Measurements from ENCODE around the gene POM121L12.

The POM121L12 gene

GRCh38 chr7:53035499-53036412 is at the start of gene POM121L12:
Gene POM121L12, plus strand, starts transcription at chr7:53035633. Its CDS starts 39 bp downstream, at chr7:53035672.
- DNase-seq: no peak

- DNase-seq: no peak
Observed at GRCh38 chr7:52992001-52992400, 43.4 kb upstream of the POM121L12 start.

- no peak for DNase-seq
Observed at GRCh38 chr7:52992479-52993162, 42.8 kb upstream of the POM121L12 start.

- no peak for DNase-seq
Observed at GRCh38 chr7:52995676-52996075, 39.8 kb upstream of the POM121L12 start.

GRCh38 chr7:53001221-53001620 is 34.2 kb upstream of the POM121L12 start:
- DNase-seq: no peak

- no peak for DNase-seq
Observed at GRCh38 chr7:53002389-53002788, 33.0 kb upstream of the POM121L12 start.

GRCh38 chr7:53003653-53004445 is 31.6 kb upstream of the POM121L12 start:
- no peak for DNase-seq

GRCh38 chr7:53013925-53014324 is 21.5 kb upstream of the POM121L12 start:
- DNase-seq: no peak

GRCh38 chr7:53015463-53015862 is 20.0 kb upstream of the POM121L12 start:
- no peak for DNase-seq

GRCh38 chr7:53022893-53023292 is 12.5 kb upstream of the POM121L12 start:
- DNase-seq: no peak

- DNase-seq: no peak
Observed at GRCh38 chr7:53048638-53049037, 13.2 kb downstream of the POM121L12 start.

- no peak for DNase-seq
Observed at GRCh38 chr7:53050433-53050832, 15.0 kb downstream of the POM121L12 start.

- DNase-seq: no peak
Observed at GRCh38 chr7:53059591-53059990, 24.2 kb downstream of the POM121L12 start.

- DNase-seq: no peak
Observed at GRCh38 chr7:53060066-53060465, 24.6 kb downstream of the POM121L12 start.

- DNase-seq: peak; percentile 16
Observed at GRCh38 chr7:53062796-53063195, 27.4 kb downstream of the POM121L12 start.

GRCh38 chr7:53068673-53069072 is 33.2 kb downstream of the POM121L12 start:
- no peak for DNase-seq

- no peak for DNase-seq
Observed at GRCh38 chr7:53070883-53071282, 35.5 kb downstream of the POM121L12 start.

All from midbrain (tissue), 1 donor.